22Rv1 (cell line): Measurements from ENCODE around the gene CARD14.

Source experiments
- CTCF ChIP-seq: fragments of 450-650 bp; IDR thresholded peaks from 2 replicates; pipeline ENCODE4 v1.5.1; 2017; ENCODE audit warnings: mild to moderate bottlenecking
- ZFX ChIP-seq: fragments of 450-650 bp; IDR thresholded peaks from 2 replicates; pipeline ENCODE4 v1.6.1; 2017; ENCODE audit warnings: antibody characterized with exemption, borderline replicate concordance

- no peak for TF ChIP-seq CTCF
- no peak for TF ChIP-seq ZFX
Observed at GRCh38 chr17:80122926-80123505, 46.8 kb upstream of the CARD14 start.
